ENCODE data around the gene PHF24.

The PHF24 gene

GRCh38 chr9:34963552-34963951 is 5.5 kb downstream of the PHF24 start:
- ATAC-seq (replicated peaks) (no peak), DNase-seq (no peak)
- Mint-ChIP-seq H3K4me1 (peaks cover 10 to 14% of the 10 kb centered on the region in 2 donors), H3K36me3 (no peaks in the 10 kb centered on the region), H3K9me3 (no peaks in the 10 kb centered on the region), H3K27me3 (peaks cover 53 to 65% of the 10 kb centered on the region in 2 donors), H3K27ac (no peak overlapping the region), H3K4me3 (no peak overlapping the region)

GRCh38 chr9:34964458-34964857 is 6.4 kb downstream of the PHF24 start:
- ATAC-seq (replicated peaks) (no peak), DNase-seq (no peak)
- peaks cover 46 to 57% of the 10 kb centered on the region in 2 donors for H3K27me3 Mint-ChIP-seq
- H3K27ac Mint-ChIP-seq = no peak overlapping the region
- no peak overlapping the region for H3K4me3 Mint-ChIP-seq
- peaks cover 10 to 14% of the 10 kb centered on the region in 2 donors for H3K4me1 Mint-ChIP-seq
- no peaks in the 10 kb centered on the region for H3K9me3 Mint-ChIP-seq
- no peaks in the 10 kb centered on the region for H3K36me3 Mint-ChIP-seq

- Mint-ChIP-seq H3K27ac (no peak overlapping the region), H3K9me3 (no peaks in the 10 kb centered on the region), H3K4me3 (no peak overlapping the region), H3K27me3 (peaks cover 28 to 50% of the 10 kb centered on the region in 2 donors), H3K4me1 (no peaks in the 10 kb centered on the region), H3K36me3 (no peaks in the 10 kb centered on the region)
- DNase-seq (no peak), ATAC-seq (replicated peaks) (no peak)
Observed at GRCh38 chr9:34971146-34971811, 13.2 kb downstream of the PHF24 start.

DNA sequence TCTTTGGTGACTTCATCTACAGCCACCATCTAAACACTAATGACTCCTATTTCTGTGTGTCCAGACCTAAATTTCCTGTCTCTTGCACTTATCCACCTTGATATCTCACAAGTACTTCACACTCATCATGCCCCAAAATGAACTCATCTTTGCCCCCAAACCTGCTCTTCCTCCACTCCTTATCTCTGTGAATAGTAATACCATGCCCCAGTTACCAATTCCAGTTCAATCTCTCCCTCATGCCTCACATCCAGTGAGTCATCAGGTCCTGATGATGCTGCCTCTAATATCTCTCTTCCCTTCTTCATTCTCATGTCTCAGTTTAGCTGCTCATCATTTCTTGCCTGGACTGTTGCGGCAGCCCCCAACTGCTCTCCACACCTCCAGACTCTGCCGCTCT is 16.6 kb downstream of the PHF24 start:
- Mint-ChIP-seq H3K9me3 (no peaks in the 10 kb centered on the region), H3K4me1 (no peaks in the 10 kb centered on the region), H3K36me3 (no peaks in the 10 kb centered on the region), H3K27ac (no peak overlapping the region), H3K27me3 (peaks cover 22 to 40% of the 10 kb centered on the region in 2 donors), H3K4me3 (no peak overlapping the region)
- DNase-seq (no peak), ATAC-seq (replicated peaks) (no peak)

GRCh38 chr9:34976441-34976840 is 18.4 kb downstream of the PHF24 start:
- ATAC-seq (replicated peaks) (no peak), DNase-seq (no peak)
- Mint-ChIP-seq H3K27me3 (peaks cover 17 to 32% of the 10 kb centered on the region in 2 donors), H3K36me3 (no peaks in the 10 kb centered on the region), H3K4me1 (no peaks in the 10 kb centered on the region), H3K4me3 (no peak overlapping the region), H3K27ac (no peak overlapping the region), H3K9me3 (no peaks in the 10 kb centered on the region)

GRCh38 chr9:34976992-34977391 is 18.9 kb downstream of the PHF24 start:
- DNase-seq (no peak), ATAC-seq (replicated peaks) (no peak)
- H3K27me3 Mint-ChIP-seq = peaks cover 17 to 28% of the 10 kb centered on the region in 2 donors
- H3K27ac Mint-ChIP-seq = no peak overlapping the region
- no peaks in the 10 kb centered on the region for H3K36me3 Mint-ChIP-seq
- H3K9me3 Mint-ChIP-seq = no peaks in the 10 kb centered on the region
- H3K4me3 Mint-ChIP-seq = no peak overlapping the region
- H3K4me1 Mint-ChIP-seq = peaks cover 0 to 2% of the 10 kb centered on the region in 2 donors

GRCh38 chr9:34980181-34980761 is 22.2 kb downstream of the PHF24 start:
- H3K27me3 Mint-ChIP-seq = peaks cover 10 to 11% of the 10 kb centered on the region in 2 donors
- no peak overlapping the region for H3K4me3 Mint-ChIP-seq
- no peak overlapping the region for H3K27ac Mint-ChIP-seq
- H3K9me3 Mint-ChIP-seq = no peaks in the 10 kb centered on the region
- H3K36me3 Mint-ChIP-seq = no peaks in the 10 kb centered on the region
- no peak for DNase-seq
- peaks cover 22 to 32% of the 10 kb centered on the region in 2 donors for H3K4me1 Mint-ChIP-seq
- no peak for ATAC-seq (replicated peaks)

GRCh38 chr9:34982361-34982760 is 24.3 kb downstream of the PHF24 start:
- no peak overlapping the region for H3K27ac Mint-ChIP-seq
- H3K9me3 Mint-ChIP-seq = no peaks in the 10 kb centered on the region
- H3K36me3 Mint-ChIP-seq = no peaks in the 10 kb centered on the region
- ATAC-seq (replicated peaks) (no peak), DNase-seq (no peak)
- H3K4me1 Mint-ChIP-seq = peaks cover 41 to 53% of the 10 kb centered on the region in 2 donors
- peaks cover 3 to 6% of the 10 kb centered on the region in 2 donors for H3K27me3 Mint-ChIP-seq
- peak overlapping the region in 1 of 2 donors; percentile 36 for H3K4me3 Mint-ChIP-seq

- H3K4me1 Mint-ChIP-seq = peaks cover 48 to 62% of the 10 kb centered on the region in 2 donors
- peak overlapping the region; percentile 75 for H3K27ac Mint-ChIP-seq
- no peaks in the 10 kb centered on the region for H3K27me3 Mint-ChIP-seq
- no peaks in the 10 kb centered on the region for H3K36me3 Mint-ChIP-seq
- DNase-seq = no peak
- peak; percentile 49 to 62 for ATAC-seq (replicated peaks)
- H3K9me3 Mint-ChIP-seq = no peaks in the 10 kb centered on the region
- no peak overlapping the region for H3K4me3 Mint-ChIP-seq
Observed at GRCh38 chr9:34983209-34983608, 25.1 kb downstream of the PHF24 start.

DNA sequence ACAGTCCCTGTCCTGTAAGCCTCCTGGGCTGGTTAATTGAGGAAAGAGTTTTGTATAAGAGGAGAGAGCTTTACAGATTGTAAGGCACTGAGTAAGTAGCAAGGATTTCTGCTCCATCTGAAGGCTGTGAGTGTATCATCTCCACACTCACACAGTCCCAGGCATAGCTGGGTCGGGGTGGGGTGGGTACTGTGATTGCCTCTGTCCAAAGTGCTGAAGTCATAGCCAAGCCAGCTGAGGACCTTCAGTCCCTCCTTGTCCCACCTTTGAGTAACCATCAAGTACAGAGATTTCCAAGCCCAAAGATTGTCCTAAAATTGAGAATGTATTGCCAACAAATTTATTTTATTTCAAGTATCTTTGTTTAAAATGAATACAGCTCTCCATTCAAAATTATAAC is 26.0 kb downstream of the PHF24 start:
- DNase-seq (no peak), ATAC-seq (replicated peaks) (no peak)
- Mint-ChIP-seq H3K36me3 (no peaks in the 10 kb centered on the region), H3K9me3 (no peaks in the 10 kb centered on the region), H3K27me3 (no peaks in the 10 kb centered on the region), H3K27ac (no peak overlapping the region), H3K4me1 (peaks cover 52 to 69% of the 10 kb centered on the region in 2 donors), H3K4me3 (no peak overlapping the region)

- Mint-ChIP-seq H3K9me3 (no peaks in the 10 kb centered on the region), H3K4me3 (peak overlapping the region; percentile 18), H3K27ac (peak overlapping the region; percentile 74), H3K27me3 (no peaks in the 10 kb centered on the region), H3K36me3 (no peaks in the 10 kb centered on the region), H3K4me1 (peaks cover 55 to 73% of the 10 kb centered on the region in 2 donors)
- no peak for ATAC-seq (replicated peaks)
- no peak for DNase-seq
Observed at GRCh38 chr9:34985311-34985899, 27.3 kb downstream of the PHF24 start.

- DNase-seq (peak; percentile 74), ATAC-seq (replicated peaks) (peak; percentile 19 to 28)
- peak overlapping the region; percentile 59 for H3K27ac Mint-ChIP-seq
- peaks cover 0 to 7% of the 10 kb centered on the region in 2 donors for H3K36me3 Mint-ChIP-seq
- H3K4me1 Mint-ChIP-seq = peaks cover 63 to 85% of the 10 kb centered on the region in 2 donors
- peak overlapping the region; percentile 27 to 45 for H3K4me3 Mint-ChIP-seq
- H3K27me3 Mint-ChIP-seq = no peaks in the 10 kb centered on the region
- H3K9me3 Mint-ChIP-seq = no peaks in the 10 kb centered on the region
Observed at GRCh38 chr9:34986540-34987047, 28.5 kb downstream of the PHF24 start.

GRCh38 chr9:34987160-34987901 is 29.2 kb downstream of the PHF24 start:
- H3K4me3 Mint-ChIP-seq = peak overlapping the region; percentile 27 to 51
- DNase-seq = no peak
- ATAC-seq (replicated peaks) = no peak

More at GRCh38 chr9:34987160-34987901, 29.2 kb downstream of the PHF24 start:
- peaks cover 0 to 7% of the 10 kb centered on the region in 2 donors for H3K36me3 Mint-ChIP-seq
- H3K9me3 Mint-ChIP-seq = no peaks in the 10 kb centered on the region
- peaks cover 67 to 87% of the 10 kb centered on the region in 2 donors for H3K4me1 Mint-ChIP-seq
- H3K27me3 Mint-ChIP-seq = no peaks in the 10 kb centered on the region
- H3K27ac Mint-ChIP-seq = peak overlapping the region; percentile 59

Measured in stimulated activated naive B cell treated with anti-CD40 and anti-IgM and Interleukin-4, amounts not matched to agents 10 μg/mL and 1 μg/mL and 100 μg/mL, for 72 hours (primary cell).